ENCODE results near the gene L2HGDH. TPM values are rescaled to one million over a fixed set of nuclear protein-coding genes. Genes with fewer than 3 reads are reported as not detected.
"Not testable (repeated sequence)": the region's sequence is repeated elsewhere in the genome, so short reads cannot be mapped to it uniquely, and the experiment has no call there.

Gene L2HGDH
- total RNA-seq, 1 experiment from 2014 or later = 15.2 TPM

- DNase-seq = peak; percentile 62 to 87
- Histone ChIP-seq H3K27me3 (no peaks in the 10 kb centered on the region), H3K9me3 (replicated peaks) (no peaks in the 10 kb centered on the region), H3K27ac (0 out of 2 replicates have a peak overlapping the region, but pooled peaks have one; percentile 3), H3K36me3 (peaks cover 11% of the 10 kb centered on the region), H3K4me3 (peak overlapping the region; percentile 45), H3K4me1 (no peaks in the 10 kb centered on the region)
Observed at GRCh38 chr14:50321009-50321660, 9.1 kb upstream of the L2HGDH start.

GRCh38 chr14:50320283-50320682 lies 8.3 kb upstream of the L2HGDH start:
- no peak overlapping the region for H3K27ac ChIP-seq
- H3K4me3 ChIP-seq = no peak overlapping the region
- H3K36me3 ChIP-seq = peaks cover 11% of the 10 kb centered on the region
- no peaks in the 10 kb centered on the region for H3K27me3 ChIP-seq
- H3K9me3 ChIP-seq (replicated peaks) = no peaks in the 10 kb centered on the region
- DNase-seq = no peak
- H3K4me1 ChIP-seq = no peaks in the 10 kb centered on the region

GRCh38 chr14:50319721-50320120 lies 7.7 kb upstream of the L2HGDH start:
- Histone ChIP-seq H3K4me1 (no peaks in the 10 kb centered on the region), H3K4me3 (no peak overlapping the region), H3K27ac (no peak overlapping the region), H3K27me3 (no peaks in the 10 kb centered on the region), H3K9me3 (replicated peaks) (no peaks in the 10 kb centered on the region), H3K36me3 (peaks cover 11% of the 10 kb centered on the region)
- DNase-seq = no peak

GRCh38 chr14:50319293-50319692 lies 7.3 kb upstream of the L2HGDH start:
- H3K36me3 ChIP-seq = peaks cover 9% of the 10 kb centered on the region
- H3K4me1 ChIP-seq = no peaks in the 10 kb centered on the region
- H3K9me3 ChIP-seq (replicated peaks) = no peaks in the 10 kb centered on the region
- no peak for DNase-seq
- H3K27me3 ChIP-seq = no peaks in the 10 kb centered on the region
- no peak overlapping the region for H3K27ac ChIP-seq
- H3K4me3 ChIP-seq = no peak overlapping the region

GRCh38 chr14:50318031-50318626 lies 6.1 kb upstream of the L2HGDH start:
- H3K9me3 ChIP-seq (replicated peaks) = no peaks in the 10 kb centered on the region
- peaks cover 4% of the 10 kb centered on the region for H3K36me3 ChIP-seq
- no peak overlapping the region for H3K27ac ChIP-seq
- peak in 1 of 2 experiments; percentile 27 for DNase-seq
- no peak overlapping the region for H3K4me3 ChIP-seq
- H3K27me3 ChIP-seq = no peaks in the 10 kb centered on the region
- H3K4me1 ChIP-seq = no peaks in the 10 kb centered on the region

- not testable (repeated sequence) for H3K27ac ChIP-seq; H3K9me3 ChIP-seq (replicated peaks); H3K4me3 ChIP-seq; H3K4me1 ChIP-seq; DNase-seq; H3K27me3 ChIP-seq; H3K36me3 ChIP-seq
Observed at GRCh38 chr14:50314098-50314497, 2.1 kb upstream of the L2HGDH start.

GRCh38 chr14:50312734-50313054 lies 665 bp upstream of the L2HGDH start:
- no peak for DNase-seq
- 0 out of 2 replicates have a peak, but pooled peaks cover 2% of the 10 kb centered on the region for H3K4me1 ChIP-seq
- peak overlapping the region; percentile 90 for H3K27ac ChIP-seq
- H3K9me3 ChIP-seq (replicated peaks) = no peaks in the 10 kb centered on the region
- no peaks in the 10 kb centered on the region; the same call in none of the 2 replicates for H3K36me3 ChIP-seq
- H3K4me3 ChIP-seq = peak overlapping the region; percentile 85
- no peaks in the 10 kb centered on the region for H3K27me3 ChIP-seq

- Histone ChIP-seq H3K27me3 (no peaks in the 10 kb centered on the region), H3K9me3 (replicated peaks) (no peaks in the 10 kb centered on the region), H3K4me3 (peak overlapping the region; percentile 85), H3K36me3 (no peaks in the 10 kb centered on the region; the same call in none of the 2 replicates), H3K4me1 (0 out of 2 replicates have a peak, but pooled peaks cover 2% of the 10 kb centered on the region), H3K27ac (peak overlapping the region; percentile 90)
- peak in 1 of 2 experiments; percentile 35 for DNase-seq
Observed at GRCh38 chr14:50311337-50311971, 575 bp downstream of the L2HGDH start.

GRCh38 chr14:50310445-50310844 lies 1.6 kb downstream of the L2HGDH start:
- H3K4me3 ChIP-seq = no peak overlapping the region
- no peaks in the 10 kb centered on the region; the same call in none of the 2 replicates for H3K36me3 ChIP-seq
- no peaks in the 10 kb centered on the region for H3K27me3 ChIP-seq
- H3K4me1 ChIP-seq = 0 out of 2 replicates have a peak, but pooled peaks cover 2% of the 10 kb centered on the region
- DNase-seq = no peak
- no peak overlapping the region for H3K27ac ChIP-seq
- H3K9me3 ChIP-seq (replicated peaks) = no peaks in the 10 kb centered on the region

- 0 out of 2 replicates have a peak, but pooled peaks cover 2% of the 10 kb centered on the region for H3K4me1 ChIP-seq
- H3K9me3 ChIP-seq (replicated peaks) = no peaks in the 10 kb centered on the region
- no peaks in the 10 kb centered on the region for H3K27me3 ChIP-seq
- DNase-seq = no peak
- no peaks in the 10 kb centered on the region for H3K36me3 ChIP-seq
- H3K27ac ChIP-seq = no peak overlapping the region
- H3K4me3 ChIP-seq = no peak overlapping the region
Observed at GRCh38 chr14:50308363-50308915, 3.6 kb downstream of the L2HGDH start.

- no peak overlapping the region for H3K4me3 ChIP-seq
- H3K27me3 ChIP-seq = no peaks in the 10 kb centered on the region
- no peak for DNase-seq
- no peak overlapping the region for H3K27ac ChIP-seq
- no peaks in the 10 kb centered on the region for H3K9me3 ChIP-seq (replicated peaks)
- peaks cover 4% of the 10 kb centered on the region for H3K36me3 ChIP-seq
- H3K4me1 ChIP-seq = no peaks in the 10 kb centered on the region
Observed at GRCh38 chr14:50303744-50304471, 8.1 kb downstream of the L2HGDH start.

GRCh38 chr14:50301914-50302313 lies 10.1 kb downstream of the L2HGDH start:
- Histone ChIP-seq H3K36me3 (peaks cover 6% of the 10 kb centered on the region), H3K27ac (no peak overlapping the region), H3K9me3 (replicated peaks) (no peaks in the 10 kb centered on the region), H3K4me3 (no peak overlapping the region), H3K27me3 (no peaks in the 10 kb centered on the region), H3K4me1 (no peaks in the 10 kb centered on the region)
- no peak for DNase-seq

- DNase-seq = no peak
- no peaks in the 10 kb centered on the region for H3K27me3 ChIP-seq
- peaks cover 6% of the 10 kb centered on the region for H3K36me3 ChIP-seq
- no peak overlapping the region for H3K27ac ChIP-seq
- H3K4me1 ChIP-seq = no peaks in the 10 kb centered on the region
- H3K4me3 ChIP-seq = no peak overlapping the region
- H3K9me3 ChIP-seq (replicated peaks) = no peaks in the 10 kb centered on the region
Observed at GRCh38 chr14:50299585-50299984, 12.4 kb downstream of the L2HGDH start.

- Histone ChIP-seq H3K27me3 (no peaks in the 10 kb centered on the region), H3K4me1 (no peaks in the 10 kb centered on the region), H3K9me3 (replicated peaks) (no peaks in the 10 kb centered on the region), H3K36me3 (peaks cover 10% of the 10 kb centered on the region), H3K4me3 (no peak overlapping the region), H3K27ac (no peak overlapping the region)
- no peak for DNase-seq
Observed at GRCh38 chr14:50290306-50290705, 21.7 kb downstream of the L2HGDH start.

- Histone ChIP-seq H3K4me3 (no peak overlapping the region), H3K36me3 (peaks cover 2% of the 10 kb centered on the region), H3K27me3 (no peaks in the 10 kb centered on the region), H3K27ac (no peak overlapping the region), H3K4me1 (no peaks in the 10 kb centered on the region), H3K9me3 (replicated peaks) (no peaks in the 10 kb centered on the region)
- DNase-seq = no peak
Observed at GRCh38 chr14:50288146-50288545, 23.9 kb downstream of the L2HGDH start.

Measured in SJCRH30 (cell line).